Panc1 (cell line): Measurements from ENCODE around the gene WDR86. TPM values are rescaled to one million over a fixed set of nuclear protein-coding genes. Genes with fewer than 3 reads are reported as not detected.

Source experiments
- ATAC-seq: fragments of 200-7000 bp; cut with Tn5 transposase; 2 replicates; pipeline ENCODE4 v1.9.1; 2020; ENCODE audit warnings: mild to moderate bottlenecking, moderate library complexity
- BruUV-seq: library from RNA; stranded (reverse); fragments of 400-500 nt; replicated peaks from 2 replicates; lab custom pipeline; 2021; lab: Mats Ljungman, UMichigan
- CTCF ChIA-PET: fragments of 300-600 bp; sonication (Branson Sonifier 250); formaldehyde crosslinking; loops from one replicate; lab custom pipeline; 2022; ENCODE audit warnings: antibody characterized with exemption; lab: Charles Lee
- POLR2A ChIA-PET: fragments of 300-600 bp; sonication (Branson Sonifier 250); formaldehyde crosslinking; loops from one replicate; lab custom pipeline; 2022; ENCODE audit warnings: antibody characterized with exemption; lab: Charles Lee
- DNase-seq: peaks from one replicate; pipeline ENCODE4 v3.0.0-alpha.2; 2010; ENCODE audit warnings: low read depth, low spot score
- H3K27ac ChIP-seq: 2 replicates; pipeline ENCODE4 v1.5.1; 2011; ENCODE audit warnings: mild to moderate bottlenecking, low read length, inconsistent platforms
- H3K27me3 ChIP-seq: fragments of 200-500 bp; sonication (Bioruptor generic); 2 replicates; pipeline ENCODE4 v1.6.0; 2014; ENCODE audit warnings: low read length, inconsistent platforms; ENCODE audit not compliant: control insufficient read depth, insufficient read depth
- H3K36me3 ChIP-seq: fragments of 200-500 bp; sonication (Bioruptor generic); 2 replicates; pipeline ENCODE4 v1.5.1; 2014; ENCODE audit warnings: inconsistent platforms, mild to moderate bottlenecking, low read length, moderate library complexity; ENCODE audit not compliant: control insufficient read depth, insufficient read depth
- H3K4me1 ChIP-seq: 2 replicates; pipeline ENCODE4 v1.5.1; 2011; ENCODE audit warnings: inconsistent platforms, mild to moderate bottlenecking, low read length, moderate library complexity; ENCODE audit not compliant: control insufficient read depth, insufficient read depth
- H3K4me3 ChIP-seq, 2 experiments: 2 replicates each; pipeline ENCODE4 v1.5.1; 2011 to 2012; ENCODE audit warnings: low read depth in 2 of 2, low read length in 2 of 2, mild to moderate bottlenecking in 2 of 2, inconsistent platforms in 1 of 2, moderate library complexity in 1 of 2
- H3K9me3 ChIP-seq: fragments of 200-500 bp; sonication (Bioruptor generic); 2 replicates; pipeline ENCODE4 v1.5.1; 2014; ENCODE audit warnings: low read depth, mild to moderate bottlenecking, inconsistent platforms, low read length, moderate library complexity; ENCODE audit not compliant: control insufficient read depth, insufficient read depth
- CTCF ChIP-seq: fragments of 450-650 bp; IDR thresholded peaks from 2 replicates; pipeline ENCODE4 v1.5.1; 2017; ENCODE audit warnings: mild to moderate bottlenecking
- POLR2AphosphoS5 ChIP-seq: IDR thresholded peaks from 2 replicates; pipeline ENCODE4 v1.6.1; 2012; ENCODE audit warnings: mild to moderate bottlenecking, low read depth, low read length, moderate library complexity
- REST ChIP-seq, 2 experiments: IDR thresholded peaks; 2 replicates each; pipeline ENCODE4 v1.6.1; 2011 to 2012; ENCODE audit warnings: low read depth in 2 of 2, control low read depth in 1 of 2, low read length in 1 of 2, mild to moderate bottlenecking in 1 of 2, moderate library complexity in 1 of 2; ENCODE audit not compliant: insufficient read depth in 1 of 2
- SIN3A ChIP-seq: IDR thresholded peaks from 2 replicates; pipeline ENCODE4 v1.6.1; 2012; ENCODE audit warnings: low read depth, mild to moderate bottlenecking, low read length, moderate library complexity, borderline replicate concordance; ENCODE audit not compliant: insufficient read depth
- TCF7L2 ChIP-seq: IDR thresholded peaks from 2 replicates; pipeline ENCODE4 v1.6.1; 2011; ENCODE audit warnings: mild to moderate bottlenecking, low read depth, low read length, inconsistent platforms
- in situ Hi-C: cut with HindIII; loops from 2 replicates; pipeline ENCODE4 v1.10.0; 2016; ENCODE audit warnings: low sequenced_read_pairs, low pct_unique_long_range_greater_than_20kb
- intact Hi-C: fragments of 100-400 bp; cut with micrococcal nuclease; formaldehyde crosslinking; loops from one replicate; pipeline ENCODE4 v1.10.0; 2022; ENCODE audit not compliant: unreplicated experiment
- total RNA-seq: library from RNA; stranded (reverse); gene quantifications from one replicate; pipeline ENCODE4 v1.2.1, GENCODE V29; 2021; ENCODE audit not compliant: unreplicated experiment

WDR86 gene
- total RNA-seq, 1 experiment from 2014 or later, result 0.72 TPM

DNA sequence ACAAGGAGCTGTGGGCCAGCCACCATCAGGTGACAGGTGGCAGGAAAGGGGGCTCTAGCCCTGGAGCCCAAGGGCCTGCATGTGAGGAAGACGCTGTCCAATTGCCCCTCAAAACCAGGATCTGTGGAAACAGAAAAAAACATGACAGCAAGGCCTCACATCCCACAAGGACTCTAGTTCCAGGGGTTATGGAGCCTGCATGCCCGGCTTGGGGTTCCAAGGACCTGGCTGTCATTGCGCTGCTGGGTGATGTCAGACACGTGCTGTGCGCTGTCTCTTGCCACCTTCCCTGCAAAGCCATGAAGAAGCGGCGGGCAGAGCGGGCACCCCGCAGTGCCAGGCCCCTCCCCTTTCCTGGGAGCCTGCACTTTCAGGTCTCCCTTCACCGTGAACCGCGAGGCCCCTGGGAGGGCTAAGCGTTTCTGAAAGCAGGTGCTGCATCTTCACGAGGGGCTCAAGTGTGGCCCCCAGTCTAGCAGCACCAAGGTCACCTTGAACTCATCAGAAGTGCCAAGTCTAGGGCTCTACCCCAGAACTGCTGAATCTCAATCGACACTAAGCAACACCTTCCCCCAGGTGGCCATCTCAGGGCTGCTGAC is 45.2 kb upstream of the WDR86 start:
- H3K27ac ChIP-seq, result peak overlapping the region; percentile 98
- ChIA-PET POLR2A (no interaction called here), CTCF (no interaction called here)
- TF ChIP-seq REST (IDR thresholded peaks at IDR 0.05; ENCODE audit: insufficient read depth in 1 of 2, low read depth in 2 of 2, low read length in 1 of 2), result no peak
- TF ChIP-seq SIN3A, result no peak
- in situ Hi-C loops, result no loop called here
- H3K27me3 ChIP-seq, result no peaks in the 10 kb centered on the region
- H3K36me3 ChIP-seq, result no peaks in the 10 kb centered on the region
- intact Hi-C loops, result loop anchor here (10.0 kb wide), 1 partner anchor 300 kb away; no protein-coding TSS in a partner anchor
- no peak overlapping the region for H3K4me3 ChIP-seq
- DNase-seq (no peak), ATAC-seq (no peak)
- peaks cover 37% of the 10 kb centered on the region for H3K4me1 ChIP-seq
- no TSS peak for BruUV-seq
- no peaks in the 10 kb centered on the region for H3K9me3 ChIP-seq

DNA sequence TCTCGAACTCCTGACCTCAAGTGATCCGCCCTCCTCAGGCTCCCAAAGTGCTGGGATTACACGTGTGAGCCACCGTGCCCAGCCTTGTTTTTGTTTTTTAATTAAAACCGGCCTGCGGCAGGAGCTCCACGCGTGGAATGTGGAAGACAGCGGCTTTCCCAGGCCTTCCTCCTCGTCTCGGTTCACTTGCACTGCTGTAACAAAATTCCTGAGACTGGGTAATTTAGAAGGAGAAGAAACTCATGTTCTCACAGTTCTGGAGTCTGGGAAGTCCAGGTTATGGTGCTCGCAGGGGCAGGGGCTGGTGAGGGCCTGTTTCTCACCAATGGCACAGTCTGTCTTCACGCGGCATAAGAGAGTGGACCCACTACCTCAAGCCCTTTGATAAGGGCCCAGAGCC is 44.5 kb upstream of the WDR86 start:
- H3K4me1 ChIP-seq, result peaks cover 32% of the 10 kb centered on the region
- in situ Hi-C loops, result no loop called here
- no peak for DNase-seq

More for the DNA sequence above, 44.5 kb upstream of the WDR86 start:
- BruUV-seq, result no TSS peak
- H3K4me3 ChIP-seq, result no peak overlapping the region
- POLR2A ChIA-PET, result no interaction called here
- H3K27me3 ChIP-seq, result no peaks in the 10 kb centered on the region
- no peak for TF ChIP-seq CTCF
- TF ChIP-seq TCF7L2, result no peak
- no peak for TF ChIP-seq POLR2AphosphoS5
- no peak for TF ChIP-seq SIN3A
- no peak for TF ChIP-seq REST (IDR thresholded peaks at IDR 0.05; ENCODE audit: insufficient read depth in 1 of 2, low read depth in 2 of 2, low read length in 1 of 2)
- peak overlapping the region; percentile 98; the same call in 1 of the 2 replicates for H3K27ac ChIP-seq
- no peaks in the 10 kb centered on the region for H3K36me3 ChIP-seq
- ATAC-seq, result no peak
- no peaks in the 10 kb centered on the region for H3K9me3 ChIP-seq
- intact Hi-C loops, result loop anchor here (10.0 kb wide), 1 partner anchor 300 kb away; no protein-coding TSS in a partner anchor
- CTCF ChIA-PET, result no interaction called here
